ENCODE data around the gene SYNM.

SYNM gene

DNA sequence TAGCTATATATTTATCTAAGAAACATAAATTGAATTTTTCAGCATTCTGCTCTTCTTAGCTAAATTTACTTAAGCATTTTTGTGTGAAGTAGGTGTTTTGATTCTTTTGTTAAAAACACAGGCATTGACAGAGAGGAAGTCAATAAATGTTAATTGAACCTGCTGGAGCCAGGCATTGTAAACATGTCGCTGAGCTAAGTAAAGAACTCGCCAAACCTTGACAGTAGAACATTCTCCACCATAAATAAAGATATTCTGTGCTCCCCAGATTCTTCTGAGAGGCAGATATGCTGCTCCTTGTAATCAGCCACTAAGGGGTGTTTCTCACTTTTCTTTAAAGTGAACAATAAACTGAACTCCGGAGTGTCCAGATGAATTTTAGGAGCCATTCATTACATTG, 38.4 kb downstream of the SYNM start:
- no peak for DNase-seq

GRCh38 chr15:99143655-99144610, 39.1 kb downstream of the SYNM start:
- no peak for DNase-seq

- DNase-seq, result no peak
Observed at GRCh38 chr15:99145005-99145404, 40.1 kb downstream of the SYNM start.

- no peak for DNase-seq
Observed at GRCh38 chr15:99145778-99146177, 40.9 kb downstream of the SYNM start.

DNA sequence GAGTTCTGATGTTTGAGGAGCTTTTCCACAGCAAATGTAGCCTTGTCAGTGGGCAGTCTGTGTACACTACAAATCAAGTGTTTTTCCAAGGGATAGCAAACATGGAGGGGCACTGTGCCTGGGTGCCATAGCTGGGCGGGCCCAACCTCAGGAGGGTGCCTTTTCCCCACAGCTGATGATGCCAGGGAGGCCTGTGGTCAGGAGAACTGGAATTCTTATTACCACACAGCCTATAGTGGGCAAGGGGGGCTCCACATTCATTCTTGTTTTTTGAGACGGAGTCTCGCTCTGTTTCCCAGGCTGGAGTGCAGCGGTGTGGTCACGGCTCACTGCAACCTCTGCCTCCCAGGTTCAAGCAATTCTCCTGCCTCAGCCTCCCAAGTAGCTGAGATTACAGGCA, 41.8 kb downstream of the SYNM start:
- no peak for DNase-seq

- DNase-seq, result no peak
Observed at GRCh38 chr15:99148851-99149276, 44.0 kb downstream of the SYNM start.

GRCh38 chr15:99149366-99149765, 44.5 kb downstream of the SYNM start:
- DNase-seq, result no peak

GRCh38 chr15:99151156-99151555, 46.3 kb downstream of the SYNM start:
- no peak for DNase-seq

DNA sequence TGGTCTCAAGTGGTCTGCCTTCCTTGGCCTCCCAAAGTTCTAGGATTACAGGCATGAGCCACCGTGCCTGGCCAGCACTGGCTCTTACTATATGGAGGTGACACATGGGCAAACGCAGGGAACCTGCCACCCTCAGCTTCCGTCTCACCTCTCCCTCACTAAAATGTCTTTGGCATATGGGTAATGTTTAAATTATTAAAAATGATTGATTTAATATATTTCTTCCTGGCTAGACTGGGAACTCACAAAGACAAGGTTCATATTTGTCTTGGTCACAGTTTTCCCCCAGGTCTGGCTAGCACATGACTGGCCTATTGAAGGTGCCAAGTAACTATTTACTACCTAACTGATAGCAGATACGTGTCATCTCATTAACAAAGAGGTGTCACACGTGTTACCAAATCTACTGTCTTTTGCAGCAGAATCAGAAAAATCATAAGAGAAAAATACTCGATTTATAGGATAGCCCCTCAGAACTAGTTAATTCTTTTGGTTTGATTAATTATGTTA, 48.2 kb downstream of the SYNM start:
- DNase-seq, result no peak

GRCh38 chr15:99154271-99154670, 49.4 kb downstream of the SYNM start:
- DNase-seq, result no peak

- DNase-seq, result no peak
Observed at GRCh38 chr15:99155961-99156443, 51.1 kb downstream of the SYNM start.

DNA sequence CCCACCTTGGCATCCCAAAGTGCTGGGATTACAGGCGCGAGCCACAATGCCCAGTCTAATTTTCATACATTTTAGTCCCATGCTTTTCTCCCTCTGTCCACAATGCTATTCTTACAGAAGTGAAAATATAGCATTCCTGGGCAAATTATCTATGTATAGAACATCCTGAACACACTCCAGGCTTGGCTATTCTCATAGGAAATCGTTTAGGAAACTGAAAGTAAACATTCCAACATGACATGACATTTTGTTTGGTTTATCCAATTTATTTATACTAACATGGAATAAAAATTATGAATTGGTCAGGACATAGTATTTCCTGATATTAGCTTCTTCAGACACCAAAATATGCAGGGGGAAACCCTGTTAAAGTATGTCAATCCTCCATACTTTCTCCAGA, 52.6 kb downstream of the SYNM start:
- no peak for DNase-seq

DNA sequence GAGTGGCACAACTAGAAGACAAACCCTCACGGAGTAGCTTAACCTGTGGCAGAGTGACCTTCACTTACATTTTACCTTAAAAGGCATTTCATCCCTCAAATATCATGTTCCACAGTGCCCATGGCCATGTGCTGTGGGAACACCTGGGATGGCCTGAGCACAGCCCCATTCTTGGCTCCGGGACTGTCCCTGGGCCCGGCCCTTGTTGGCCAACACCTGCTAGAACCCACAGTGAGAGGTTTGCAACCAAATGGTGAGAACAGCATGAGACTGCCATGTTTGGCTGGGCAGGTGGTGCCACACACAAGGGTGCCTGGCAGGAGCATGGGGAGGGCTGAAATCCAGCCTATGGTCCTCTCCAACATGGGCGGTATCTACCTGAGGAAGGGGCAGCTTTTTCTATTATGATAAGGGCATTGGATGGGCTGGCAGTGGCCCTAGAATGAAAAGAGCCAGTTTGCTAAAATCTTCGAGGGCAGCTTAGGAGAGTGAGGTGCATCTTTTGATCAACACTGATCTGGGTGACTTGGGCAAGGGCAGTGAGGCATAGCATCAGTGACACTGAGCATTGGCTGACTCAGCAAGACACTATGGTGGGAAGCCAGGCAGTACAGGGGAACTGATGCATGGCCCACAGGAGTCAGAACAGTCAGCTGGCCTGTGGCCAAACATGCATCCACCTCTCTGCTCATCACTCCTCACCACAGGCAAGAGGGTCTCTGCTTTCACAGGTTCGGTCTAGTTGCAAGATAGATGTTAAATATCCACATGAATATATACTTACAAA, 53.9 kb downstream of the SYNM start:
- no peak for DNase-seq

GRCh38 chr15:99163271-99164062, 58.6 kb downstream of the SYNM start:
- DNase-seq, result no peak

DNA sequence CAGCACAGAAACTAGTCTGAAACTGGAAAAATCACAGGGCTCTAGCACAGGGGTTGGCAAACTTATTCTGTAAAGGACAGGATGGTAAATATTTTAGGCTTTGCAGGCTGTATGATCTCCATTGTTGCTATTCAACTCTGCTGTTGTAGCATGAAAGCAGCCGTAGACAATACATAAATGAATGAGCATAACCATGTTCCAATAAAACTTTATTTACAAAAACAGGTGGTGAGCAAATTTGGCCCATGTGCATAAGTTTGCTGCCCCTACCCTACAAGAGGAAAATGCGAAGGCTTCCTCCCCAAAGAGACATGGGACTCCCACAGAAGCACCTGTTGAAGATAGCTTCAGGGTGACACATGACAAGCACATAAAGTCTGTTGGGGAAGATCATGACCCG, 59.2 kb downstream of the SYNM start:
- DNase-seq, result no peak

DNA sequence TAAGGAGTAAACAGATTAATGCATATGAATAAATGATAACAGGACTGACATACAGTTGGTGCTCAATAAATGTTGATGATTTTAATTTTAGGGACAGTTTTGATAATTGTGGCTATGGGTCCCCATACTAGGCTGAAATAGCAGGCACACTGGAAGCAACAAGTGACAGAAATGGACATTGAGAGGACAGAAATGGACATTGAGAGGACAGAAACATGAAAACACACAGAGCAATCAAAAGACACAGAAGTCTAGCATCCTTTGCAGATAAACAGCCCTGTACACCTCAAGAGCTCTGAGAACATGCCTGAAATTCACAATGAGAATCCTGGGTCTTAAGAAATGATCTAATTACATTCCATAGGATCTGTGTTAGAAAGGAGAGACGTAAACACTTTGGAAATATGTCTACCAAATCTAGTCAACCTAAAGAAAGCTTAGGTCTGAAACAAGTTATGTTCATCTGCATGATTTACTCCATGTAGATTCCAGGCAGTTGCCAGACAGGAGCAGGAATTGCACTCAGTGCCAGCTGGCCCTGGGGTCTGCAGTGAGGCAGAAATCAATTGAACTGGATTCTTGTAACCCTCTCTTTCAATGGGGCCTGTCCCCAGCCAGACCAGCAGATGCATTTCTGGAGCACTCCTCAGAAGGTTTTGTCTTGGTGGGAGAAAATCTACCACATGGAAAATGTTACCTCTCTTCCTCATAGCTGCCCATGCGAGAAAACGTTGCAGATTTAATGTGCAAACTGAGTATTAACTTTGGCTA, 60.3 kb downstream of the SYNM start:
- no peak for DNase-seq

- no peak for DNase-seq
Observed at GRCh38 chr15:99165956-99166689, 61.2 kb downstream of the SYNM start.

DNA sequence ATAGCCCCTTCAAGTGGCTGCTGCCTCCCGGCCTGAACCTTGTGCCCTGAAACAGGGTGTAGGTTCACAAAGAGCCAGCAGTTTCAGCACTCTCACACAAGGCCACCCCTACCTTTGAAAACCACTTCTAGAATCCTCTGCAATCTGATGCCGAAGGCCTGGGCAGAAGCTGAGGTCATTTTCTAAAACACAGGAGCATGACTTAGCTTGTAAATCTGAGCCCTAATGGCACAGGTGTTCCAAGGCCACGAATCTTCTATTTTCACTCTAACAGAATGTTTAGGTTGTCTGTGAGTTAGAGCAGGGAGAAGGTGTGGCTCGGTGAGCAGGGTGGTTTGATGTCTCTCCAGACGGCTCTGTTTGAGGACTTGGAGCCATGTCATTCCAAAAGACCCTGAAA, 62.3 kb downstream of the SYNM start:
- no peak for DNase-seq

GRCh38 chr15:99167640-99168039, 62.8 kb downstream of the SYNM start:
- no peak for DNase-seq

- DNase-seq, result no peak
Observed at GRCh38 chr15:99168601-99169580, 64.0 kb downstream of the SYNM start.

Data from NCI-H1694 treated with DMSO at 0.1 percent for 48 hours (cell line).